SK-N-SH treated with all-trans-retinoic acid at 6 μM for 48 hours (cell line): ENCODE results near the gene CFAP52.

ENCODE experiments used
- ATAC-seq: fragments of 200-7000 bp; cut with Tn5 transposase; 3 replicates; pipeline ENCODE4 v1.9.1; 2020; ENCODE audit warnings: mild to moderate bottlenecking, moderate library complexity
- BACH2 ChIP-seq: fragments of 250-450 bp; sonication (Bioruptor Pico); IDR thresholded peaks from 2 replicates; pipeline ENCODE4 v1.9.0; 2021; ENCODE audit warnings: mild to moderate bottlenecking, borderline replicate concordance
- CSDC2 ChIP-seq: fragments of 250-450 bp; sonication (Bioruptor Pico); IDR thresholded peaks from 2 replicates; pipeline ENCODE4 v1.5.0; 2020; ENCODE audit warnings: mild to moderate bottlenecking, moderate library complexity
- CSRNP3 ChIP-seq: fragments of 250-450 bp; sonication (Bioruptor Pico); IDR thresholded peaks from 2 replicates; pipeline ENCODE4 v1.5.1; 2021; ENCODE audit warnings: mild to moderate bottlenecking, moderate library complexity
- GLIS3 ChIP-seq: fragments of 250-450 bp; sonication (Bioruptor Pico); IDR thresholded peaks from 2 replicates; pipeline ENCODE4 v1.5.0; 2020; ENCODE audit warnings: mild to moderate bottlenecking, moderate library complexity
- ISL1 ChIP-seq: fragments of 250-450 bp; sonication (Bioruptor Pico); IDR thresholded peaks from 2 replicates; pipeline ENCODE4 v2.1.2; 2022; ENCODE audit warnings: mild to moderate bottlenecking, moderate library complexity
- OSR1 ChIP-seq: fragments of 250-450 bp; sonication (Bioruptor Pico); IDR thresholded peaks from 2 replicates; pipeline ENCODE4 v1.8.0; 2022; ENCODE audit warnings: moderate library complexity, mild to moderate bottlenecking, inconsistent platforms
- PATZ1 ChIP-seq: fragments of 250-450 bp; sonication (Bioruptor Pico); IDR thresholded peaks from 2 replicates; pipeline ENCODE4 v1.8.0; 2020; ENCODE audit warnings: mild to moderate bottlenecking, moderate library complexity, borderline replicate concordance
- POU6F1 ChIP-seq: fragments of 250-450 bp; sonication (Bioruptor Pico); IDR thresholded peaks from 2 replicates; pipeline ENCODE4 v1.8.0; 2021; ENCODE audit warnings: low read depth, mild to moderate bottlenecking, moderate library complexity, borderline replicate concordance
- PPARA ChIP-seq: fragments of 250-450 bp; sonication (Bioruptor Pico); IDR thresholded peaks from 2 replicates; pipeline ENCODE4 v1.5.0; 2020; ENCODE audit warnings: mild to moderate bottlenecking, borderline replicate concordance
- TCF4 ChIP-seq: fragments of 250-450 bp; sonication (Bioruptor Pico); IDR thresholded peaks from 2 replicates; pipeline ENCODE4 v1.8.0; 2021; ENCODE audit warnings: mild to moderate bottlenecking, moderate library complexity, borderline replicate concordance
- TOX ChIP-seq: fragments of 250-450 bp; sonication (Bioruptor Pico); IDR thresholded peaks from 2 replicates; pipeline ENCODE4 v1.8.0; 2021; ENCODE audit warnings: mild to moderate bottlenecking, moderate library complexity, borderline replicate concordance
- TSHZ2 ChIP-seq: fragments of 250-450 bp; sonication (Bioruptor Pico); IDR thresholded peaks from 2 replicates; pipeline ENCODE4 v1.5.0; 2020; ENCODE audit warnings: mild to moderate bottlenecking, moderate library complexity
- ZC3H10 ChIP-seq: fragments of 250-450 bp; sonication (Bioruptor Pico); IDR thresholded peaks from 2 replicates; pipeline ENCODE4 v1.5.1; 2021; ENCODE audit warnings: mild to moderate bottlenecking, moderate library complexity
- ZFP3 ChIP-seq: fragments of 250-450 bp; sonication (Bioruptor Pico); IDR thresholded peaks from 2 replicates; pipeline ENCODE4 v1.5.0; 2020; ENCODE audit warnings: mild to moderate bottlenecking, moderate library complexity
- ZNF70 ChIP-seq: fragments of 450-650 bp; formaldehyde crosslinking; IDR thresholded peaks from 2 replicates; pipeline ENCODE4 v1.5.0; 2020; ENCODE audit warnings: mild to moderate bottlenecking, moderate library complexity
- ZNF8 ChIP-seq: fragments of 450-650 bp; formaldehyde crosslinking; IDR thresholded peaks from 2 replicates; pipeline ENCODE4 v1.5.0; 2020; ENCODE audit warnings: mild to moderate bottlenecking, moderate library complexity
- TF ChIP-seq, protein P1 (sequence below): fragments of 250-450 bp; sonication (Bioruptor Pico); IDR thresholded peaks from 2 replicates; pipeline ENCODE4 v1.5.1; 2020; ENCODE audit warnings: low read depth, mild to moderate bottlenecking, moderate library complexity

CFAP52 gene

GRCh38 chr17:9575381-9576101 lies 901 bp upstream of the CFAP52 start, which contains the start of gene STX8:
STX8 (minus strand) TSS chr17:9575820; CDS start chr17:9575808, 12 bp downstream.
- TF ChIP-seq TOX (CRISPR knock-in tag) (no peak), ZFP3 (peak; percentile 79; the same call in 1 of the 2 replicates), CSDC2 (CRISPR knock-in tag) (peak; percentile 33; the same call in 1 of the 2 replicates), TSHZ2 (peak; percentile 78; the same call in 1 of the 2 replicates), POU6F1 (CRISPR knock-in tag) (no peak), CSRNP3 (CRISPR knock-in tag) (no peak)
- peak; percentile 86 for ATAC-seq

- TF ChIP-seq BACH2 (no peak), OSR1 (CRISPR knock-in tag) (no peak), ZC3H10 (CRISPR knock-in tag) (no peak), ZFP3 (no peak), ISL1 (CRISPR knock-in tag) (no peak), CSDC2 (CRISPR knock-in tag) (no peak), ZNF70 (CRISPR knock-in tag) (no peak)
- TF ChIP-seq, all 23 proteins: peak for 0
Observed at GRCh38 chr17:9577373-9577709, 899 bp downstream of the CFAP52 start.

GRCh38 chr17:9587969-9588656 lies 11.7 kb downstream of the CFAP52 start:
- no peak for ATAC-seq
- TF ChIP-seq BACH2 (no peak), TSHZ2 (no peak), ZFP3 (no peak), ZC3H10 (CRISPR knock-in tag) (no peak), GLIS3 (no peak), ISL1 (CRISPR knock-in tag) (no peak), PATZ1 (CRISPR knock-in tag) (no peak), ZNF8 (CRISPR knock-in tag) (no peak), TCF4 (no peak), PPARA (CRISPR knock-in tag) (no peak)
- TF ChIP-seq, protein P1, sequence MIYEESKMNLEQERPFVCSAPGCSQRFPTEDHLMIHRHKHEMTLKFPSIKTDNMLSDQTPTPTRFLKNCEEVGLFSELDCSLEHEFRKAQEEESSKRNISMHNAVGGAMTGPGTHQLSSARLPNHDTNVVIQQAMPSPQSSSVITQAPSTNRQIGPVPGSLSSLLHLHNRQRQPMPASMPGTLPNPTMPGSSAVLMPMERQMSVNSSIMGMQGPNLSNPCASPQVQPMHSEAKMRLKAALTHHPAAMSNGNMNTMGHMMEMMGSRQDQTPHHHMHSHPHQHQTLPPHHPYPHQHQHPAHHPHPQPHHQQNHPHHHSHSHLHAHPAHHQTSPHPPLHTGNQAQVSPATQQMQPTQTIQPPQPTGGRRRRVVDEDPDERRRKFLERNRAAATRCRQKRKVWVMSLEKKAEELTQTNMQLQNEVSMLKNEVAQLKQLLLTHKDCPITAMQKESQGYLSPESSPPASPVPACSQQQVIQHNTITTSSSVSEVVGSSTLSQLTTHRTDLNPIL (CRISPR knock-in tag) = no peak

More at GRCh38 chr17:9577373-9577709, 899 bp downstream of the CFAP52 start:
- no peak for ATAC-seq
